Body of pancreas (tissue), 4 donors: ENCODE measurements around the gene KEL. TPM values are rescaled to one million over a fixed set of nuclear protein-coding genes. Genes with fewer than 3 reads are reported as not detected.

Experiments
- ATAC-seq: fragments of 150-250 bp; one replicate; pipeline ENCODE4 v1.9.1; 2016
- DNase-seq, 4 donors: peaks; one replicate each; pipeline ENCODE4 v3.0.0-alpha.2; 2019
- H3K27ac ChIP-seq, 4 donors: fragments of 200-600 bp; sonication (generic); 1 replicate in 3 of 4; 2 replicates in 1 of 4; pipeline versions ENCODE4 v1.5.1 to v1.6.1; 2016 to 2019; ENCODE audit warnings: mild to moderate bottlenecking in 1 of 4, mixed read lengths in 1 of 4, moderate library complexity in 1 of 4
- H3K27me3 ChIP-seq, 2 donors: fragments of 200-600 bp; sonication (generic); one replicate each; pipeline ENCODE4 v1.6.0; 2016; ENCODE audit warnings: mild to moderate bottlenecking in 1 of 2
- H3K36me3 ChIP-seq, 2 donors: fragments of 200-600 bp; sonication (generic); replicated peaks in 1 of 2; 2 replicates each; pipeline ENCODE4 v1.5.1; 2016; ENCODE audit warnings: low read depth in 2 of 2; ENCODE audit not compliant: insufficient read depth in 1 of 2
- H3K4me1 ChIP-seq: fragments of 200-600 bp; sonication (generic); one replicate; pipeline ENCODE4 v1.6.0; 2016
- H3K4me3 ChIP-seq, 2 donors: fragments of 200-600 bp; sonication (generic); 1 replicate in 1 of 2; 2 replicates in 1 of 2; pipeline ENCODE4 v1.5.1; 2016 to 2019
- H3K9me3 ChIP-seq, 3 donors: fragments of 200-600 bp; sonication (generic); 1 replicate in 2 of 3; 2 replicates in 1 of 3; pipeline ENCODE4 v1.5.1; 2016
- POLR2A ChIP-seq, 3 donors: fragments of 450-650 bp; IDR thresholded peaks; one replicate each; pipeline ENCODE4 v1.6.1; 2016; ENCODE audit warnings: antibody characterized with exemption in 3 of 3, mild to moderate bottlenecking in 2 of 3
- WGBS, 2 donors: methylation state at CpG; one replicate each; pipeline ENCODE4 v1.1.5; 2017; 5-methylcytosine and 5-hydroxymethylcytosine counted together
- intact Hi-C: fragments of 100-400 bp; cut with DNase I; formaldehyde crosslinking; loops from one replicate; pipeline ENCODE4 v1.15.1; 2023
- total RNA-seq, 2 donors: library from RNA; depleted of rRNA; stranded (reverse); fragments of >200 nt; gene quantifications; one replicate each; pipeline ENCODE4 v1.1.0, GENCODE V29; 2016
- TF ChIP-seq, protein P1 (sequence below), 7 experiments: fragments of 450-650 bp in 4 of 7; fragments of 200-600 bp in 3 of 7; sonication (generic) in 3 of 7; IDR thresholded peaks; one replicate each; pipeline ENCODE4 v1.5.1; 2016 to 2019; ENCODE audit warnings: antibody characterized with exemption in 7 of 7

The KEL gene
- total RNA-seq, 2 donors from 2014 or later = 0.33 TPM; not detected in 1

DNA sequence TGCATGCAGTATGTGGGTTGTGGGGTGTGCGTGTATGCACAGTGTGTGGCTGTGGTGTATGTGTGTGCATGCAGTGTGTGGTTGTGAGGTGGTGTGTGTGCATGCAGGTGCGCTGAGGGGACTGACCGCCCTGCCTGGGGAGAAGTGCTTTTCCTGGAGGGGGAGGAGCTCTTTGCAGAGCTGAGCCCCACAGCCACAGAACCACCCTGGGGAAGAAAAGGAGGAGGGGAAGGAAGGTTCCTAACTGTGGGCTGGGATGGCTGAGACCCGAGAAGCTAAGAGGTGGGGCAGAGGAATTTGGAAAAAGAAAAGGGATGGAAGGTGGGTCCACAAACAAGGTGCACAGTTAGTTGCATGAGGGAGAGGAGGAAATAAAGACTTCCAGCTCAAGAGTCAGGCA, 28.5 kb downstream of the KEL start, which contains the start of gene TRPV5:
Gene TRPV5, minus strand, starts transcription at position 123 of the 400 bp plus-strand sequence. CDS start 287 bp downstream, outside the sequence.
- no peak within 1 kb of the TSS for H3K27ac ChIP-seq
- no peak for DNase-seq
- no peaks in the 10 kb centered on the region for H3K27me3 ChIP-seq
- no peak within 1 kb of the TSS for H3K4me3 ChIP-seq
- ATAC-seq = no peak
- H3K4me1 ChIP-seq = no peaks in the 10 kb centered on the region
- no peak for TF ChIP-seq POLR2A (IDR thresholded peaks at IDR 0.05)
- TF ChIP-seq, protein P1, sequence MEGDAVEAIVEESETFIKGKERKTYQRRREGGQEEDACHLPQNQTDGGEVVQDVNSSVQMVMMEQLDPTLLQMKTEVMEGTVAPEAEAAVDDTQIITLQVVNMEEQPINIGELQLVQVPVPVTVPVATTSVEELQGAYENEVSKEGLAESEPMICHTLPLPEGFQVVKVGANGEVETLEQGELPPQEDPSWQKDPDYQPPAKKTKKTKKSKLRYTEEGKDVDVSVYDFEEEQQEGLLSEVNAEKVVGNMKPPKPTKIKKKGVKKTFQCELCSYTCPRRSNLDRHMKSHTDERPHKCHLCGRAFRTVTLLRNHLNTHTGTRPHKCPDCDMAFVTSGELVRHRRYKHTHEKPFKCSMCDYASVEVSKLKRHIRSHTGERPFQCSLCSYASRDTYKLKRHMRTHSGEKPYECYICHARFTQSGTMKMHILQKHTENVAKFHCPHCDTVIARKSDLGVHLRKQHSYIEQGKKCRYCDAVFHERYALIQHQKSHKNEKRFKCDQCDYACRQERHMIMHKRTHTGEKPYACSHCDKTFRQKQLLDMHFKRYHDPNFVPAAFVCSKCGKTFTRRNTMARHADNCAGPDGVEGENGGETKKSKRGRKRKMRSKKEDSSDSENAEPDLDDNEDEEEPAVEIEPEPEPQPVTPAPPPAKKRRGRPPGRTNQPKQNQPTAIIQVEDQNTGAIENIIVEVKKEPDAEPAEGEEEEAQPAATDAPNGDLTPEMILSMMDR (IDR thresholded peaks at IDR 0.05) = no peak
- 73 to 83% methylated on average over 4 of the region's 4 CpGs for WGBS, 2 donors
- no peaks in the 10 kb centered on the region for H3K36me3 ChIP-seq
- intact Hi-C loops = no loop called here
- H3K9me3 ChIP-seq = no peaks in the 10 kb centered on the region

DNA sequence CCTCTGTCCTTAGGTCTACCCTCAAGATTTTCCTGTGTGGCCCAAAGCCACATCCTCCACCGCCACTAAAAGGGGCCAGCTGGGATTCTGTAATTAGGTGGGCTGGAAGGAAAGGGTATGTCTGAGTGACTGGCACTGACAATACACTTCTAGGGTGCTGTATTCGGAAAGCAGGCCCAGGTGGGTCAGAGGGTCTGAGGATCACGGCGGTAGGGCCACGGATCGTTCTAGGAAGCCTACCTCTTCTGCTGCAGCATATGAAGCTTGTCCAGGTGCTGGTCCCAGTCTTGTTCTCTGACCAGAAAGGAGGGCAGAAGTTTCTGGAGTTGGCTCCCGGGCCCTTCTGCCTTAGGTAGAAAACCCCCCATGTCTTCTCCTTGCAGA, 29.1 kb downstream of the KEL start:
- no peak for ATAC-seq
- no peak for DNase-seq
- intact Hi-C loops = no loop called here
- Histone ChIP-seq H3K4me3 (no peak overlapping the region), H3K27ac (no peak overlapping the region), H3K4me1 (no peaks in the 10 kb centered on the region), H3K36me3 (no peaks in the 10 kb centered on the region), H3K27me3 (no peaks in the 10 kb centered on the region), H3K9me3 (no peaks in the 10 kb centered on the region)
- 81 to 85% methylated on average over 7 of the region's 7 CpGs for WGBS, 2 donors
- TF ChIP-seq POLR2A (IDR thresholded peaks at IDR 0.05) = no peak
- TF ChIP-seq, protein P1 (IDR thresholded peaks at IDR 0.05) = no peak

DNA sequence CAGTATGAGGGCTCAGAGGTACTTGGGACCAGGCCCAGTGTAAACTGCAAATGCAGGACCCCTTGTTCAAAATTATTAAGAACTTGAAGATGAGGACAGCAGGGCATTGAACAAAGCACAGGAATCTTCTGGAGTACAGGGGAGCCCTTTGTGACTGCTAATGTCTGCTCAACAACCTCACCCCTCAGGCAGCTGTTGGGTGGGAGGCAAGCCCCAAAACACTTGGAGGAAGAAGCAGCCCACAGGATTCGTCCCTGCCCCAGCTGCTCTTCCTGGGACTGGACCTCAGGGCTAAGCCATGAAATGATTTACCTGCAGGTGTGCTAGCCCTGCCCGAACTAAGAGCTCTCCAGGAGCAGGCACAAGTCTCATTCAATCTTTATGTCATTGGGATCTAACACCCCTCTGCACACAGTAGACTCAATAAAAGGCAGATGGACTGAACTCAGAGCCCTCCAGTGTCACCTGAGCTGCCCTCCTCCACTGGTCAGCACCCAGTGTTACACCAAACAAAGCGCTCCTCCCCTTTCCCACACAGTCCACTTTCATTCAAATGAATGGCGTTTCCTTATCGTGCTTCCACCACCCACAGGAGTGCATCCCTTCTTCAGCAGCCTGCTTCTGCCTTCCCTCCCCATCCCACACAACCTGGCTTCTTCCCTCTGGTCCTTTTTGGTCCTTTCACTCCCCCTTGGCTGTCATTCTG, 29.6 kb downstream of the KEL start:
- intact Hi-C loops = no loop called here
- Histone ChIP-seq H3K9me3 (no peaks in the 10 kb centered on the region), H3K36me3 (no peaks in the 10 kb centered on the region), H3K27ac (no peak overlapping the region), H3K4me3 (no peak overlapping the region), H3K27me3 (no peaks in the 10 kb centered on the region), H3K4me1 (no peaks in the 10 kb centered on the region)
- no peak for DNase-seq
- WGBS, 2 donors = 68 to 75% methylated on average over 5 of the region's 5 CpGs
- no peak for TF ChIP-seq POLR2A (IDR thresholded peaks at IDR 0.05)
- TF ChIP-seq, protein P1 (IDR thresholded peaks at IDR 0.05) = no peak
- ATAC-seq = no peak

DNA sequence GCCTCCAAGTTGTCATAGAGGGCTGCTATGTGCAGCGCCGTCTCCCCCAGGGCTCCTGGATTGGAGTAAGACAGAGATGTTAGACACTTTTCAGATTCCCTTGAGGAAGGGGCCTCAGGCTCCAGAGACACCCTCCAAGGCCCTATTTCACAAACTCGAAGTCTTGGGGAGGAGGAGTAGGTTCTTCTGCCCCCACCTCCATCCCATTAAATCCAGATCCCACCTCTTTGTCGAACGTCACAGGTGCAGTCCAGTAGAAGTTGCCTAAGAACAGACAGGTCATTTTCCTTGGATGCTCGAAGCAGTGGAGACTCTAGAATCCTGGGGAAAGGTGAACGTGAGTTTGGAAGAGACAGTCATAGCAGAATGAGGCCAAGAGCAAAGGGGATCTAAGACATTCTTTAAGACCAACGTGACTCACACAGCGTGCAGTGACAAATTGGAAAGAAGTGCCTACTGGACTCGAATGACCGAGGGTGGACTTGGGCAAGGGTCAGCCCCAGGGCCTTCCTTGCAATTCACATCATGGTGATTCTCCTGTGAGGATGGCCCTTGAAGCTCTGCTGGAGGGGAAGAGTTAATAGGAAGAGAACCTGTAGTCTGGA, 31.9 kb downstream of the KEL start:
- ATAC-seq (no peak), DNase-seq (no peak)
- no peak for TF ChIP-seq POLR2A (IDR thresholded peaks at IDR 0.05)
- TF ChIP-seq, protein P1 (IDR thresholded peaks at IDR 0.05) = no peak
- Histone ChIP-seq H3K27me3 (no peaks in the 10 kb centered on the region), H3K9me3 (no peaks in the 10 kb centered on the region), H3K4me1 (no peaks in the 10 kb centered on the region), H3K4me3 (no peak overlapping the region), H3K36me3 (no peaks in the 10 kb centered on the region), H3K27ac (no peak overlapping the region)
- WGBS, 2 donors = 77 to 82% methylated on average over 9 to 11 of the region's 11 CpGs
- intact Hi-C loops = no loop called here
